Measurements from ENCODE around the gene NFILZ.
"Not testable (repeated sequence)": the region's sequence is repeated elsewhere in the genome, so short reads cannot be mapped to it uniquely, and the experiment has no call there.

NFILZ gene

GRCh38 chr19:8611391-8611876 lies 19.0 kb upstream of the NFILZ start:
- no peak for DNase-seq (ENCODE audit: low read depth, low spot score)

- peak; percentile 95 for DNase-seq (ENCODE audit: low read depth, low spot score)
Measured at GRCh38 chr19:8611877-8612806, 18.3 kb upstream of the NFILZ start.

- DNase-seq (ENCODE audit: low read depth, low spot score): peak; percentile 58
Measured at GRCh38 chr19:8612807-8613171, 17.6 kb upstream of the NFILZ start.

- DNase-seq (ENCODE audit: low read depth, low spot score): no peak
Measured at GRCh38 chr19:8614455-8614854, 16.0 kb upstream of the NFILZ start.

- DNase-seq (ENCODE audit: low read depth, low spot score): no peak
Measured at GRCh38 chr19:8615024-8615423, 15.4 kb upstream of the NFILZ start.

GRCh38 chr19:8615813-8616596 lies 14.4 kb upstream of the NFILZ start:
- peak; percentile 85 for DNase-seq (ENCODE audit: low read depth, low spot score)

GRCh38 chr19:8616861-8617260 lies 13.6 kb upstream of the NFILZ start:
- no peak for DNase-seq (ENCODE audit: low read depth, low spot score)

GRCh38 chr19:8617325-8617724 lies 13.1 kb upstream of the NFILZ start:
- DNase-seq (ENCODE audit: low read depth, low spot score): not testable (repeated sequence)

GRCh38 chr19:8617984-8618383 lies 12.4 kb upstream of the NFILZ start:
- no peak for DNase-seq (ENCODE audit: low read depth, low spot score)

- no peak for DNase-seq (ENCODE audit: low read depth, low spot score)
Measured at GRCh38 chr19:8618751-8619150, 11.7 kb upstream of the NFILZ start.

GRCh38 chr19:8622886-8623285 lies 7.5 kb upstream of the NFILZ start:
- DNase-seq (ENCODE audit: low read depth, low spot score): not testable (repeated sequence)

- DNase-seq (ENCODE audit: low read depth, low spot score): peak; percentile 58
Measured at GRCh38 chr19:8626842-8627241, 3.6 kb upstream of the NFILZ start.

GRCh38 chr19:8629184-8629583 lies 1.2 kb upstream of the NFILZ start:
- DNase-seq (ENCODE audit: low read depth, low spot score): no peak

GRCh38 chr19:8630796-8631424 lies 477 bp downstream of the NFILZ start:
- DNase-seq (ENCODE audit: low read depth, low spot score): peak; percentile 58

GRCh38 chr19:8631425-8631819 lies 989 bp downstream of the NFILZ start:
- peak; percentile 97 for DNase-seq (ENCODE audit: low read depth, low spot score)

GRCh38 chr19:8635422-8635821 lies 5.0 kb downstream of the NFILZ start:
- peak; percentile 81 for DNase-seq (ENCODE audit: low read depth, low spot score)

- peak; percentile 62 for DNase-seq (ENCODE audit: low read depth, low spot score)
Measured at GRCh38 chr19:8637070-8637469, 6.6 kb downstream of the NFILZ start.

- DNase-seq (ENCODE audit: low read depth, low spot score): peak; percentile 95
Measured at GRCh38 chr19:8638078-8638619, 7.7 kb downstream of the NFILZ start.

- no peak for DNase-seq (ENCODE audit: low read depth, low spot score)
Measured at GRCh38 chr19:8639821-8640401, 9.5 kb downstream of the NFILZ start.

GRCh38 chr19:8640402-8641004 lies 10.1 kb downstream of the NFILZ start:
- no peak for DNase-seq (ENCODE audit: low read depth, low spot score)
